HUES48 (cell line): Measurements from ENCODE around the gene GIGYF2.
"Not testable (repeated sequence)": the region's sequence is repeated elsewhere in the genome, so short reads cannot be mapped to it uniquely, and the experiment has no call there.

Experiments used
- H3K27ac ChIP-seq: one replicate; pipeline ENCODE4 v1.7.0; 2013; ENCODE audit warnings: low read depth, low read length, inconsistent platforms
- H3K27me3 ChIP-seq: 2 replicates; pipeline ENCODE4 v1.6.1; 2013; ENCODE audit warnings: mild to moderate bottlenecking, low read length; ENCODE audit not compliant: control insufficient read depth, insufficient read depth
- H3K36me3 ChIP-seq: 2 replicates; pipeline ENCODE4 v1.6.1; 2013; ENCODE audit warnings: low read length; ENCODE audit not compliant: control insufficient read depth, insufficient read depth
- H3K4me1 ChIP-seq: 2 replicates; pipeline ENCODE4 v1.6.1; 2013; ENCODE audit warnings: mild to moderate bottlenecking, low read length; ENCODE audit not compliant: control insufficient read depth, insufficient read depth
- H3K4me3 ChIP-seq: 2 replicates; pipeline ENCODE4 v1.5.1; 2013; ENCODE audit warnings: mild to moderate bottlenecking, low read depth, low read length
- H3K9ac ChIP-seq: 2 replicates; pipeline ENCODE4 v1.6.1; 2013; ENCODE audit warnings: mild to moderate bottlenecking, low read depth, low read length, moderate library complexity
- H3K9me3 ChIP-seq: 2 replicates; pipeline ENCODE4 v1.6.1; 2013; ENCODE audit warnings: low read length; ENCODE audit not compliant: control insufficient read depth, insufficient read depth

The GIGYF2 gene

DNA sequence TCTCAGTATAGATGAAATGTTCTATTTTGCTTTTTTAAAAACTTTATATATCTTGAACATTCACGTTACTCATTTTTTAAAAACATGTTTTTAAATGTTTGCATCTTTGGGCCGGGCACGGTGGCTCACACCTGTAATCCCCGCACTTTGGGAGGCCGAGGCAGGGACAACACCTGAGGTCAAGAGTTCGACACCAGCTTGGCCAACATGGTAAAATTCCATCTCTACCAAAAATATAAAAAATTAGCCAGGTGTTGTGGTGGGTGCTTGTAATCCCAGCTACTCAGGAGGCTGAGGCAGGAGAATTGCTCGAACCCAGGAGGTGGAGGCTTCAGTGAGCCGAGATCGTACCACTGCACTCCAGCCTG is 210.6 kb downstream of the GIGYF2 start:
- not testable (repeated sequence) for H3K9me3 ChIP-seq, H3K4me3 ChIP-seq, H3K27ac ChIP-seq, H3K9ac ChIP-seq, H3K36me3 ChIP-seq, H3K27me3 ChIP-seq, H3K4me1 ChIP-seq

DNA sequence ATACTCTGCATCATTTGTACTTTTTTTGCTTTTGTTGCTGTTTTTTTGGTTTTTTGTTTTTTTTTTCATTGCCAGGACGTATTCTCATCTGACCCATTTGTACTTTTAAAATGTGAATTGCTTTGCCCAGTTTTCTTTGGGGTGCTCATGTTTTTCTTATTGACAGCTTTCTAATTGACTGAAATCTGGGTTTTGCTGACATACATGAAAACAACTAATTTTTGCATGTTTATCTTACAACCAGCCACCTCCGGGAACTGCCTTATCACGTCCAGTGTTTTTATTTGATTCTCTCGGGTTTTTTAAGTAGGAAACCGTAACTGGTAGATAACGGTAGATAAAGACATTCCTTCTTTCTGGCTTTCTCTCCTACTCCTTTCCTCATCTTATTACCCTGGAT is 211.6 kb downstream of the GIGYF2 start:
- Histone ChIP-seq H3K4me3 (no peak overlapping the region), H3K9ac (no peak overlapping the region), H3K9me3 (peaks cover 7% of the 10 kb centered on the region; the same call in 1 of the 2 replicates), H3K27me3 (no peaks in the 10 kb centered on the region), H3K36me3 (no peaks in the 10 kb centered on the region), H3K4me1 (no peaks in the 10 kb centered on the region), H3K27ac (no peak overlapping the region)
